ENCODE measurements around the gene ACTR1A. TPM values are rescaled to one million over a fixed set of nuclear protein-coding genes. Genes with fewer than 3 reads are reported as not detected.
A peak's percentile ranks its signal among the peaks of the same experiment; 100 is the strongest.

Gene ACTR1A
- total RNA-seq, 2 experiments from 2014 or later: 51.1 to 53.3 TPM

DNA sequence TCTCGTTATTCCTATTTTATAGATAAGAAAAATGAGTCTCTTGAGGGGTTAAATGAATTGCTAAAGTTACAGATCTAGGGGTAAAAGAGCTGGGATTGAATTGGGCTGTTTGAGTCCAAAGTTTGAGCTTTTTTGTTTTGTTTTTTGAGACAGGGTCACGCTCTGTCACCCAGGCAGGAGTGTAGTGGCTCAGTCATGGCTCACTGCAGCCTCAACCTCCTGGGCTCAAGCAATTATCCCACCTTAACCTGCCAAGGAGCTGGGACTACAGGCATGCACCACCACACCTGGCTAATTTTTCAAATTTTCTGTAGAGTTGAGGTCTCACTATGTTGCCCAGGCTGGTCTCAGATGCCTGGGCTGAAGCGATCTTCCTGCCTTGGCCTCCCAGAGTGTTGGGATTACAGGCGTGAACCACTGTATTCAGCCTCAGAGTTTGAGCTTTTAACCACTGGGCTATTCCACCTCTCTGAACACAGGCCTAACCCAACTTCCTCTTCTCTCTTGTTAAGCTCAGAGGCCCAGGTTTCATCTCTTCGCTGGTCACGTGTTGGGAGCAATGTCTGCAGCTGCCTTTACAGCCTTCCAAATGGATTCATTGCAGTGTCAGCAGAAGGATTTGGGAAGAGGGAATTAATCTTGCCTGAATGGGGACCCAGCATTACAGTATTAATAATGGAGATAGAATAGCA, 9.2 kb upstream of the ACTR1A start:
- Mint-ChIP-seq H3K27me3 (no peaks in the 10 kb centered on the region), H3K4me3 (no peak overlapping the region), H3K27ac (peak overlapping the region; percentile 42), H3K36me3 (ENCODE audit: low read depth) (peaks cover 21% of the 10 kb centered on the region), H3K9me3 (ENCODE audit: low read depth) (no peaks in the 10 kb centered on the region), H3K4me1 (peaks cover 12% of the 10 kb centered on the region)
- DNase-seq (no peak), ATAC-seq (peak; percentile 44)
- POLR2A ChIA-PET: no interaction called here
- intact Hi-C loops (cut with DNase I, micrococcal nuclease): no loop called here
- CTCF ChIA-PET: interaction anchor here (0.8 to 2.0 kb wide), 5 partner anchors 9 to 84 kb away, joined by 3 to 9 read pairs (median 4); partner anchors contain the start of gene ACTR1A

DNA sequence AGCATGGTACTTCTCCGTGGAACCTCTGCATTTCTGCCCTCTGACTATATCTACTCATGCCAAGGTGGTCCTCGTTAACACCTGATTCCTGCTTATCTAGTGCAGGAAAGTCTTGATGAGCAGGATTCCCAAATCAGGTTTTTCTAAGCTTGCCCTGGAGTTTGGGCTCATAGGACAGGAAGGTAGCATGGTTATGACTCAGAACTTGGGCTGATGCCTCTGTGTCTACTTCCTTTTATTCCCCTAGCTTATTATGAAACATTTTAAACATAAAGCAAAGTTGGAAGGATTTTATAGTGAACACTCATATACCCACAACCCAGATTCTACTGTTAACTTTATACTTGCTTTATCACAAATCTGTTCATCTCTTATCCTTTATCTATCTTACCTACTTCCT, 6.9 kb upstream of the ACTR1A start:
- POLR2A ChIA-PET: no interaction called here
- Mint-ChIP-seq H3K4me1 (peaks cover 26% of the 10 kb centered on the region), H3K27me3 (no peaks in the 10 kb centered on the region), H3K4me3 (no peak overlapping the region), H3K9me3 (ENCODE audit: low read depth) (no peaks in the 10 kb centered on the region), H3K27ac (peak overlapping the region; percentile 25), H3K36me3 (ENCODE audit: low read depth) (peaks cover 21% of the 10 kb centered on the region)
- DNase-seq (no peak), ATAC-seq (no peak)
- CTCF ChIA-PET: interaction anchor here (0.7 to 10.3 kb wide), 6 partner anchors 8 to 110 kb away, joined by 3 to 105 read pairs (median 3); no protein-coding TSS in a partner anchor
- intact Hi-C loops (cut with DNase I, micrococcal nuclease): no loop called here

DNA sequence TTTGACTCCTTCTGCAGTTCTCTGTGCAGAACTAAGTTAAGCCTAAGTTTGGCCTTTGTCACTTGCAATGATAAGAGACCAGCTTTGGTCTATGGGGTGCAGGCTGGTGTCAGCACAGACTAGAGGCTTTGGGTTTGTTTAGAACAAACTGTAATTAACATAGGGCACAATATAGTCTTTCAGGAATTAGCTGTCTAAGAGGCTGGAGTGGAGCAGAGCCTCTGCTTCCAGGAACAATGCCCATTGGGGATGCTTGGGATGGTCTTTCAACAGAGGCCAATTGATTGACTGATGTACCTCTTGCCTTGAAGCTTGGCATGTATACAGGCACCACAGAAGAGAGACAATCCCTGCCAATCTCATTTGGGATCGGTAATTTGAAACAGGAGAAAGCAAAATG, 6.0 kb upstream of the ACTR1A start:
- no peaks in the 10 kb centered on the region for H3K27me3 Mint-ChIP-seq
- peaks cover 21% of the 10 kb centered on the region for H3K36me3 Mint-ChIP-seq (ENCODE audit: low read depth)
- POLR2A ChIA-PET: no interaction called here

DNA sequence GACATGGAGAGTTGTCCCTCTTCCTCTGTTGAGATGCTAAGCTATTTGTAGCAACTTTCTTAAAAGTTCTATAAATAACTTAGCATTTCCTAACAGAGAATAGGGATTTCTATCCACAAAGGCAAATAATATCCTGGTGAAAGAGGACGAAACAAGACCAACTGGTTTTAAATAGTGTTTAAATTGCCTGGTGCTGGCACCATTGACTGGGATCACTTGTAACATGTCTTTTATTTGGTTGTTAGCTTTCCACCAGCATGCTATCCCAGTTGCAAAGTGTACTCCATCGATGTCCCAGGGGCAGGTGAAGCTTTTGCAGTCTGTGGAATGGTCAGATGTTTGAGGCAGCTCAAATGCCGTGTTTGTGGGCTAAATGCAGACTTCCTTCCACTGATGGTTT, 5.0 kb upstream of the ACTR1A start:
- ChIA-PET CTCF (interaction anchor here (1.2 to 10.3 kb wide), 4 partner anchors 11 to 75 kb away, joined by 4 to 105 read pairs (median 4); no protein-coding TSS in a partner anchor), POLR2A (interaction anchor here (0.8 kb wide), 1 partner anchor 10 kb away, joined by 4 read pairs; no protein-coding TSS in a partner anchor)
- no peak overlapping the region for H3K27ac Mint-ChIP-seq
- DNase-seq (no peak), ATAC-seq (no peak)
- no peaks in the 10 kb centered on the region for H3K9me3 Mint-ChIP-seq (ENCODE audit: low read depth)
- intact Hi-C loops (cut with DNase I, micrococcal nuclease): no loop called here
- peaks cover 19% of the 10 kb centered on the region for H3K36me3 Mint-ChIP-seq (ENCODE audit: low read depth)
- no peaks in the 10 kb centered on the region for H3K27me3 Mint-ChIP-seq
- H3K4me1 Mint-ChIP-seq: peaks cover 26% of the 10 kb centered on the region
- H3K4me3 Mint-ChIP-seq: no peak overlapping the region

More for the DNA sequence above, 6.0 kb upstream of the ACTR1A start:
- H3K27ac Mint-ChIP-seq: no peak overlapping the region
- intact Hi-C loops (cut with DNase I, micrococcal nuclease): no loop called here
- H3K9me3 Mint-ChIP-seq (ENCODE audit: low read depth): no peaks in the 10 kb centered on the region
- ATAC-seq: no peak
- peaks cover 26% of the 10 kb centered on the region for H3K4me1 Mint-ChIP-seq
- no peak for DNase-seq
- CTCF ChIA-PET: interaction anchor here (0.6 to 10.3 kb wide), 4 partner anchors 12 to 237 kb away, joined by 3 to 105 read pairs (median 4); no protein-coding TSS in a partner anchor
- H3K4me3 Mint-ChIP-seq: no peak overlapping the region

DNA sequence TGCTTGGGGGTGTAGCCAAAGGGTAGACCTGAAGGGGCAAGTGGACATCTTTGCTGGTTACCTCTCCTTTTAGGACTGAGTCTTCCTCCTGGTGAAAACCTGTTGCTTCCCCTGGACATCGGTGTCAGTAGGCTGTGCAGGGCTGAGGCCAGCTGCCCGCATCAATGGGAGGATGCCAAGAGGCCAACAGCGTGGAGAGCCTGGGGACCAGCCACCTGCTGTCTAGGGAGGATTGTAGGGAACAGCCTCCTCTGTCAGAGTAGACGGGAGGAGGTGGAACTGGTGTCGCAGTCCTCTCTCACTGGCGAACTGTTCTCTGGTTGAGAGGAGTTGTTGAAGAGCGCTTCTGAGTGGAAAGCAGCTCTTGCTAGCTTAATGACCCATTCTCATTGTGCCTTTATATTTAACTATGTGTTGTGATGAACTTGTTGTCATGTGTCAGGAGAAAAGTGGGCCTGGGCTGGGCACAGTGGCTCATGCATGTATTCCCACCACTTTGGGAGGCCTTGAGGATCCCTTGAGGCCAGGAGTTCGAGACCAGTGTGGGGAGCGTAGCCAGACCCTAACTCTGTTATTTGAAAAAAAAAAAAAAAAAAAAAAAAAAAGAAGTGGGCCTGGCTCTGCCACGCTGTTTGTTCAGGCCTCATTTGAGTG, 3.1 kb upstream of the ACTR1A start:
- peaks cover 15% of the 10 kb centered on the region for H3K4me1 Mint-ChIP-seq
- H3K27ac Mint-ChIP-seq: no peak overlapping the region
- CTCF ChIA-PET: interaction anchor here (0.5 to 10.3 kb wide), 12 partner anchors 57 to 1144 kb away, joined by 3 to 105 read pairs (median 3); partner anchors contain the start of gene SFXN2
- H3K9me3 Mint-ChIP-seq (ENCODE audit: low read depth): no peaks in the 10 kb centered on the region
- ATAC-seq (no peak), DNase-seq (no peak)
- no peaks in the 10 kb centered on the region for H3K27me3 Mint-ChIP-seq
- intact Hi-C loops (cut with DNase I, micrococcal nuclease): no loop called here
- H3K4me3 Mint-ChIP-seq: no peak overlapping the region
- H3K36me3 Mint-ChIP-seq (ENCODE audit: low read depth): peaks cover 13% of the 10 kb centered on the region
- POLR2A ChIA-PET: interaction anchor here (0.7 kb wide), 1 partner anchor 26 kb away, joined by 3 read pairs; no protein-coding TSS in a partner anchor

DNA sequence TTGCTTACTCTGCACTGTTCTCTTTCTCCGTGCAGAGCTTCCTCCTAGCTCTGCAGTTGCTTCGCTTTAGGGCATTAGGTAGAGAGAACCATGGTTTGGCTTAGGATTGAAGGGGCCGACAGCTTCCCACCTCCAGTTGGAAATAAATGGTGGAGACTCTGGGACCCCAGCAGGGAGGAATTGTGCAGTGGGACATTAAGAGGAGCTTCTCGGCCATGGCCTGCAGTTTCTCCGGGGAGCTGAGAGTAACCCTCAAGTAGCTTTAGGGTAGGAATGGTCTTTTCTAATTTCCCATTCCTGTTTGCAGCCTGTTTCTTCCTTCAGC, 2.4 kb upstream of the ACTR1A start:
- no peak for DNase-seq
- peaks cover 16% of the 10 kb centered on the region for H3K4me1 Mint-ChIP-seq

DNA sequence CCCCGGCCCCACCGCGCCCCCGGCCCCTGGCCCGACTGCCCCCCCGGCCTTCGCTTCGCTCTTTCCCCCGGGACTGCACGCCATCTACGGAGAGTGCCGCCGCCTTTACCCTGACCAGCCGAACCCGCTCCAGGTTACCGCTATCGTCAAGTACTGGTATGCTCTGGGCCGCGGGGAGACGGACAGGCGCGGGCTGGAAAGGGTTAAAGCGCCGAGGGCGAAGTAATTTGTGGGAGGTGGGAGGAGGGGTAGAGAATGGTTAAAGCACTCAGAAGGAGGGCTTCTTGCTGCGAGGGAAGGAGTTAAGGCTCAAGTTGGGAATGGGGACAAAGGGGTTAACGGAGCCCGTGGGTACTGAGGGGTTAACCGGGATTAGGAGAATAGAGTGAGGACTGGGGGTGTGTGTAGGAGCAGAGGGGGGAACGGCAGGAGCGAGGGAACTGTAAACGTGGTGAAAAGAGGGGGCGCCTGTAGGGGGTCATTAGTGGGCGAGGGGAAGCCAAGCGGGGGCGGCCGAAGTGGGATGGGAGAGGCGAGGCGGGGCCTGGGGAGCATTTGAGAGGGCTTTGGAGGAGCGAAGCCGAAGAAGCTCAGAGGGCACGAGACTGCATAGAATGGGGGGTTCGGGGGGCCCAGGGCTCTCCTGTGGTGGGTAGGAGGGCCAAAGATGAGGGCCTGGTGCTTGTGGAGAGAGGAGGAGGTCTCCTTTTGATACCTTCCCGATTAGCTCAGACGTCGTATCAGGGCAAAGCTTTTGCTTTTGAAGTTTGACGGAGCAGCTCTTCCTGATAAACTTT, 1.9 kb upstream of the ACTR1A start:
- H3K4me3 Mint-ChIP-seq: no peak overlapping the region
- CTCF ChIA-PET: interaction anchor here (0.6 to 10.3 kb wide), 18 partner anchors 9 to 412 kb away, joined by 3 to 105 read pairs (median 3); partner anchors contain the start of genes NFKB2 and SFXN2
- intact Hi-C loops (cut with DNase I, micrococcal nuclease): loop anchor here in 1 of 2 experiments (5.0 kb wide), 2 partner anchors 387 to 1413 kb away; partner anchors contain the start of gene STN1

More for the DNA sequence above, 2.4 kb upstream of the ACTR1A start:
- Mint-ChIP-seq H3K4me3 (no peak overlapping the region), H3K9me3 (ENCODE audit: low read depth) (no peaks in the 10 kb centered on the region), H3K27me3 (no peaks in the 10 kb centered on the region), H3K36me3 (ENCODE audit: low read depth) (peaks cover 11% of the 10 kb centered on the region), H3K27ac (peak overlapping the region; percentile 82)
- intact Hi-C loops (cut with DNase I, micrococcal nuclease): loop anchor here in 1 of 2 experiments (5.0 kb wide), 2 partner anchors 388 to 1412 kb away; partner anchors contain the start of gene STN1
- ChIA-PET CTCF (interaction anchor here (0.6 to 10.3 kb wide), 15 partner anchors 8 to 412 kb away, joined by 3 to 105 read pairs (median 3); partner anchors contain the start of gene SFXN2), POLR2A (interaction anchor here (0.7 to 1.7 kb wide), 2 partner anchors 25 to 79 kb away, joined by 3 to 5 read pairs; no protein-coding TSS in a partner anchor)
- ATAC-seq: no peak

DNA sequence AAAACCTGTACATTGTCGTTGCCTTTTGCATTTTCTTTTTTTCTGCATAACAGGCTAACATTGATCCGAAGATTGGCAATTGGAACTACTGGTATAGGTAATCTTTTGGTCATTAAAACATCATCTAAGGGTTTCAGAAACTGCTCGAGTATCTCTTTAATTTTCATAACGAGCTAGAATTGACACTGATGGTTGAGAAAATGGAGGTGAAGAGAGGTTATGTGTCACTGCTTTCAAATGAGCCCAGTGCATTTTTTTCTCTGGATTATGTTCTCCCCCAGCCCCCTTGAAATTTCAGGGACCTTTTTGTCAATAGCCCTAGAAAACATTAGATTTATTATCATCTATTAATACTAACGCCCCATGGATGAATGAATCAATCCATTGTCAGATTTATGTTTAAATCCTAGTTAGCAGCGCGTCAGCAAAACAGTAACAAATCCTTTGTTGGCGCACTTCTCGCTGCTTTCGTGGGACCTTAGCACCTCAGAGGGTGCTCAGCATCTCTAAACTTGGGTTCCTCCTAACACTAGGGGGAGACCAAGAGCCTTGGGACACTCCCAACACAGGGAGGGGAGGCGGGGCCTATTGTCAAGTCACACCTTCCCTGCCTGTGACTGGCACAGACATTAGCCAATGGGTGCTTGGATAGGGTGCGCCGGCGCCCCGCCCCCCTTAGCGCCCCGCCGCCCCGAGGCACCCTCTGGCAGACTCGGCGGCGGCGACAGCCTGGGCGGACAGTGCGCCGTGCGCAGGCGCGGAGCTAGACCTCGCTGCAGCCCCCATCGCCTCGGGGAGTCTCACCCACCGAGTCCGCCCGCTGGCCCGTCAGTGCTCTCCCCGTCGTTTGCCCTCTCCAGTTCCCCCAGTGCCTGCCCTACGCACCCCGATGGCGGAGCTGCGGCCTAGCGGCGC, 1.0 kb upstream of the ACTR1A start, which contains the start of gene SUFU:
TSS of gene SUFU (plus strand) at position 709 of the 915 bp plus-strand sequence. CDS start at position 890, 181 bp downstream.
- Mint-ChIP-seq H3K27ac (peak within 1 kb of the TSS; percentile 82), H3K27me3 (no peaks in the 10 kb centered on the region), H3K36me3 (ENCODE audit: low read depth) (peaks cover 6% of the 10 kb centered on the region), H3K4me1 (peaks cover 28% of the 10 kb centered on the region), H3K9me3 (ENCODE audit: low read depth) (no peaks in the 10 kb centered on the region), H3K4me3 (no peak within 1 kb of the TSS)
- DNase-seq: peak; percentile 99
- intact Hi-C loops (cut with DNase I, micrococcal nuclease): loop anchor here (1.0 to 5.0 kb wide), 12 partner anchors 43 to 1414 kb away; partner anchors contain the start of genes ARL3 (in 1 of the 2), CNNM2 (in 1 of the 2), FBXL15 (in 1 of the 2) and GBF1 (in 1 of the 2)
- peak; percentile 78 for ATAC-seq
- POLR2A ChIA-PET: interaction anchor here (0.6 to 1.7 kb wide), 4 partner anchors 80 to 352 kb away, joined by 3 to 5 read pairs (median 4); partner anchors contain the start of genes FBXL15 and NOLC1
- CTCF ChIA-PET: interaction anchor here (0.6 to 10.3 kb wide), 25 partner anchors 8 to 352 kb away, joined by 3 to 105 read pairs (median 4); partner anchors contain the start of genes GBF1, NFKB2 and NOLC1

More for the DNA sequence above, 1.9 kb upstream of the ACTR1A start:
- H3K4me1 Mint-ChIP-seq: peaks cover 21% of the 10 kb centered on the region
- H3K36me3 Mint-ChIP-seq (ENCODE audit: low read depth): peaks cover 7% of the 10 kb centered on the region
- POLR2A ChIA-PET: interaction anchor here (1.7 kb wide), 1 partner anchor 79 kb away, joined by 5 read pairs; no protein-coding TSS in a partner anchor
- H3K27me3 Mint-ChIP-seq: no peaks in the 10 kb centered on the region
- H3K9me3 Mint-ChIP-seq (ENCODE audit: low read depth): no peaks in the 10 kb centered on the region
- ATAC-seq (no peak), DNase-seq (peak; percentile 56)
- H3K27ac Mint-ChIP-seq: peak overlapping the region; percentile 82

DNA sequence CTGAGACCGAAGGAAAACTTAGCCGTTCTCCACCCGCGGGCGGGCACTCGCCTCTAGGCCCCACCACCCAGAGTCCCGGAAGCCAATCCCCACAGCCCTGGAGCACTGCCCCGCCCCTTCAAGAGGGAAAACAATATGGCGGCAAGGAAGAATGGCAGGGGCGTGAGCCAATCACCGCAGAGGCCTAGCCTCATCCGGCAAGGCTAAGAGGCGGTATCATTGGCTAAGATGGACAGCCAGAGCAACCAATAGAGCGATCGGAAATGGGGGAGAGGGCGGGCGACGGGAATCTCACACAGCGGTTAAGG, 529 bp downstream of the ACTR1A start:
- POLR2A ChIA-PET: interaction anchor here (0.7 to 1.0 kb wide), 2 partner anchors 30 to 82 kb away, joined by 3 read pairs; partner anchors contain the start of gene FBXL15
- no peak overlapping the region for H3K27ac Mint-ChIP-seq
- DNase-seq (peak; percentile 99), ATAC-seq (peak; percentile 80)
- no peak overlapping the region for H3K4me3 Mint-ChIP-seq
- no peaks in the 10 kb centered on the region for H3K27me3 Mint-ChIP-seq
- CTCF ChIA-PET: interaction anchor here (0.6 to 10.3 kb wide), 14 partner anchors 10 to 404 kb away, joined by 3 to 105 read pairs (median 4); partner anchors contain the start of genes GBF1, NOLC1 and TRIM8
- H3K9me3 Mint-ChIP-seq (ENCODE audit: low read depth): no peaks in the 10 kb centered on the region
- intact Hi-C loops (cut with DNase I, micrococcal nuclease): loop anchor here (1.0 to 5.0 kb wide), 25 partner anchors 41 to 1415 kb away; partner anchors contain the start of genes ARL3 (in 2 of the 2), CUEDC2 (in 2 of the 2), NOLC1 (in 2 of the 2) and SFXN2 (in 2 of the 2)
- H3K36me3 Mint-ChIP-seq (ENCODE audit: low read depth): peaks cover 3% of the 10 kb centered on the region
- peaks cover 31% of the 10 kb centered on the region for H3K4me1 Mint-ChIP-seq
